Naive thymus-derived CD8-positive, alpha-beta T cell (primary cell): Measurements from ENCODE around the gene POC1B. TPM values are rescaled to one million over a fixed set of nuclear protein-coding genes. Genes with fewer than 3 reads are reported as not detected.

ENCODE experiments used
- ATAC-seq, 2 donors: fragments of 150-1000 bp; cut with Tn5 transposase in 1 of 2; sonication (Bioruptor Pico), chemical (Tn5 transposase) in 1 of 2; 1 replicate in 1 of 2; 2 replicates in 1 of 2; pipeline ENCODE4 v1.10.0; 2021; ENCODE audit warnings: mild to moderate bottlenecking in 2 of 2, moderate library complexity in 2 of 2
- POLR2A ChIA-PET: fragments of 350-600 bp; sonication (Branson Sonifier 250); formaldehyde crosslinking; loops from one replicate; lab custom pipeline; 2021; ENCODE audit warnings: antibody characterized with exemption; lab: Charles Lee
- DNase-seq, 10 donors: peaks; one replicate each; pipeline versions ENCODE4 v3.0.0 to v3.0.0-alpha.2; 2020 to 2022
- H3K27ac Mint-ChIP-seq, 10 donors: one replicate each; pipeline ENCODE4 v1.8.0; 2020 to 2022; ENCODE audit warnings: mild to moderate bottlenecking in 10 of 10, mixed read lengths in 10 of 10, moderate library complexity in 4 of 10, inconsistent platforms in 1 of 10
- H3K27me3 Mint-ChIP-seq, 5 donors: one replicate each; pipeline ENCODE4 v1.8.0; 2021 to 2022; ENCODE audit warnings: mixed read lengths in 5 of 5
- H3K36me3 Mint-ChIP-seq, 3 donors: one replicate each; pipeline ENCODE4 v1.8.0; 2020 to 2022; ENCODE audit warnings: mixed read lengths in 3 of 3, mild to moderate bottlenecking in 2 of 3, inconsistent platforms in 1 of 3
- H3K4me1 Mint-ChIP-seq, 4 donors: one replicate each; pipeline ENCODE4 v1.8.0; 2021 to 2022; ENCODE audit warnings: mixed read lengths in 4 of 4
- H3K4me3 Mint-ChIP-seq, 10 donors: one replicate each; pipeline ENCODE4 v1.8.0; 2020 to 2022; ENCODE audit warnings: mild to moderate bottlenecking in 10 of 10, mixed read lengths in 10 of 10, moderate library complexity in 6 of 10, inconsistent platforms in 1 of 10
- H3K9me3 Mint-ChIP-seq, 9 donors: one replicate each; pipeline ENCODE4 v1.8.0; 2020 to 2022; ENCODE audit warnings: mixed read lengths in 9 of 9, mild to moderate bottlenecking in 3 of 9, inconsistent platforms in 1 of 9, moderate library complexity in 1 of 9
- polyA plus RNA-seq, 3 donors: library from polyadenylated mRNA; unstranded; fragments of 300-500 nt; fragmentation: Illumina TruSeq; gene quantifications; one replicate each; pipeline ENCODE4 v1.2.3, GENCODE V29; 2021
- total RNA-seq, 8 experiments: library from RNA in 2 of 8; stranded (reverse) in 2 of 8; gene quantifications; one replicate each; pipeline ENCODE4 v1.2.3 and lab custom pipeline; 2021 to 2026

The POC1B gene
- total and polyA plus RNA-seq, 5 experiments from 2014 or later, result 22.1 to 33.0 (median 29.0) TPM

GRCh38 chr12:89450907-89451306 is 74.9 kb downstream of the POC1B start:
- H3K9me3 Mint-ChIP-seq, result peaks cover 0 to 6% (median 0%) of the 10 kb centered on the region in 9 donors
- no peak overlapping the region for H3K4me3 Mint-ChIP-seq
- ATAC-seq (no peak), DNase-seq (no peak)
- no peaks in the 10 kb centered on the region for H3K27me3 Mint-ChIP-seq
- H3K4me1 Mint-ChIP-seq, result peaks cover 8 to 15% (median 8%) of the 10 kb centered on the region in 4 donors
- peaks cover 15 to 38% (median 26%) of the 10 kb centered on the region in 3 donors for H3K36me3 Mint-ChIP-seq
- no peak overlapping the region for H3K27ac Mint-ChIP-seq
- POLR2A ChIA-PET, result no interaction called here

GRCh38 chr12:89448951-89449371 is 76.9 kb downstream of the POC1B start:
- Mint-ChIP-seq H3K4me1 (peaks cover under 1 to 5% (median 3%) of the 10 kb centered on the region in 4 donors), H3K4me3 (no peak overlapping the region), H3K27me3 (no peaks in the 10 kb centered on the region), H3K36me3 (peaks cover 15 to 35% (median 35%) of the 10 kb centered on the region in 3 donors), H3K9me3 (peaks cover 0 to 17% (median 0%) of the 10 kb centered on the region in 9 donors), H3K27ac (peak overlapping the region in 1 of 10 donors; percentile 19)
- DNase-seq (no peak), ATAC-seq (no peak)
- POLR2A ChIA-PET, result no interaction called here

GRCh38 chr12:89448526-89448925 is 77.3 kb downstream of the POC1B start:
- Mint-ChIP-seq H3K36me3 (peaks cover 15 to 37% (median 35%) of the 10 kb centered on the region in 3 donors), H3K4me3 (no peak overlapping the region), H3K27ac (no peak overlapping the region), H3K27me3 (no peaks in the 10 kb centered on the region), H3K9me3 (peaks cover 0 to 17% (median 0%) of the 10 kb centered on the region in 9 donors), H3K4me1 (peaks cover 0 to 5% (median 2%) of the 10 kb centered on the region in 4 donors)
- no peak for DNase-seq
- POLR2A ChIA-PET, result no interaction called here
- ATAC-seq, result no peak

- DNase-seq (no peak), ATAC-seq (no peak)
- Mint-ChIP-seq H3K9me3 (peaks cover 0 to 29% (median 13%) of the 10 kb centered on the region in 9 donors), H3K4me3 (no peak overlapping the region), H3K36me3 (peaks cover 19 to 65% (median 48%) of the 10 kb centered on the region in 3 donors), H3K4me1 (peaks cover 16 to 32% (median 29%) of the 10 kb centered on the region in 4 donors), H3K27me3 (no peaks in the 10 kb centered on the region), H3K27ac (peak overlapping the region in 3 of 10 donors; percentile 20 to 61 (median 49))
- POLR2A ChIA-PET, result no interaction called here
Measured at GRCh38 chr12:89439941-89440340, 85.9 kb downstream of the POC1B start.

- H3K27me3 Mint-ChIP-seq, result no peaks in the 10 kb centered on the region
- POLR2A ChIA-PET, result no interaction called here
- no peak overlapping the region for H3K4me3 Mint-ChIP-seq
- peaks cover 0 to 20% (median 8%) of the 10 kb centered on the region in 9 donors for H3K9me3 Mint-ChIP-seq
- peaks cover 31 to 64% (median 49%) of the 10 kb centered on the region in 3 donors for H3K36me3 Mint-ChIP-seq
- ATAC-seq, result no peak
- peaks cover 18 to 30% (median 22%) of the 10 kb centered on the region in 4 donors for H3K4me1 Mint-ChIP-seq
- DNase-seq, result no peak
- H3K27ac Mint-ChIP-seq, result no peak overlapping the region
Measured at GRCh38 chr12:89437231-89437630, 88.6 kb downstream of the POC1B start.

- peaks cover 0 to 12% (median 2%) of the 10 kb centered on the region in 9 donors for H3K9me3 Mint-ChIP-seq
- peaks cover 9 to 18% (median 11%) of the 10 kb centered on the region in 4 donors for H3K4me1 Mint-ChIP-seq
- ATAC-seq (no peak), DNase-seq (no peak)
- peaks cover 32 to 52% (median 42%) of the 10 kb centered on the region in 3 donors for H3K36me3 Mint-ChIP-seq
- H3K27ac Mint-ChIP-seq, result no peak overlapping the region
- no peaks in the 10 kb centered on the region for H3K27me3 Mint-ChIP-seq
- POLR2A ChIA-PET, result interaction anchor here (0.7 kb wide), 1 partner anchor 300 kb away, joined by 5 read pairs; no protein-coding TSS in a partner anchor
- H3K4me3 Mint-ChIP-seq, result no peak overlapping the region
Measured at GRCh38 chr12:89436062-89436461, 89.8 kb downstream of the POC1B start.

GRCh38 chr12:89433634-89434033 is 92.2 kb downstream of the POC1B start:
- ATAC-seq (no peak), DNase-seq (no peak)
- Mint-ChIP-seq H3K4me1 (peaks cover 6 to 19% (median 10%) of the 10 kb centered on the region in 4 donors), H3K4me3 (no peak overlapping the region), H3K36me3 (peaks cover 25 to 44% (median 32%) of the 10 kb centered on the region in 3 donors), H3K9me3 (peaks cover 0 to 5% (median 0%) of the 10 kb centered on the region in 9 donors), H3K27ac (peak overlapping the region in 1 of 10 donors; percentile 28), H3K27me3 (no peaks in the 10 kb centered on the region)
- POLR2A ChIA-PET, result no interaction called here

GRCh38 chr12:89432396-89432795 is 93.5 kb downstream of the POC1B start:
- Mint-ChIP-seq H3K4me1 (peaks cover 14 to 30% (median 21%) of the 10 kb centered on the region in 4 donors), H3K9me3 (peaks cover 0 to 3% (median 0%) of the 10 kb centered on the region in 9 donors), H3K27ac (peak overlapping the region in 1 of 10 donors; percentile 41), H3K27me3 (no peaks in the 10 kb centered on the region), H3K36me3 (peaks cover 21 to 44% (median 27%) of the 10 kb centered on the region in 3 donors), H3K4me3 (no peak overlapping the region)
- POLR2A ChIA-PET, result no interaction called here
- no peak for ATAC-seq
- DNase-seq, result no peak

- H3K27me3 Mint-ChIP-seq, result no peaks in the 10 kb centered on the region
- H3K9me3 Mint-ChIP-seq, result no peaks in the 10 kb centered on the region
- H3K36me3 Mint-ChIP-seq, result peaks cover 19 to 40% (median 37%) of the 10 kb centered on the region in 3 donors
- peaks cover 16 to 31% (median 21%) of the 10 kb centered on the region in 4 donors for H3K4me1 Mint-ChIP-seq
- peak overlapping the region in 1 of 10 donors; percentile 15 for H3K27ac Mint-ChIP-seq
- ATAC-seq (no peak), DNase-seq (no peak)
- H3K4me3 Mint-ChIP-seq, result no peak overlapping the region
- POLR2A ChIA-PET, result no interaction called here
Measured at GRCh38 chr12:89429528-89429927, 96.3 kb downstream of the POC1B start.

- POLR2A ChIA-PET, result interaction anchor here (0.9 kb wide), 1 partner anchor 98 kb away, joined by 3 read pairs; the partner anchor contains the start of gene POC1B
- DNase-seq, result peak in 1 of 10 donors; percentile 3
- peak in 1 of 2 donors; percentile 33 for ATAC-seq
- Mint-ChIP-seq H3K9me3 (no peaks in the 10 kb centered on the region), H3K36me3 (peaks cover 14 to 36% (median 32%) of the 10 kb centered on the region in 3 donors), H3K4me1 (peaks cover 11 to 31% (median 20%) of the 10 kb centered on the region in 4 donors), H3K27me3 (no peaks in the 10 kb centered on the region), H3K4me3 (peak overlapping the region in 5 of 10 donors; percentile 31 to 56 (median 38)), H3K27ac (peak overlapping the region in 6 of 10 donors; percentile 2 to 83 (median 38))
Measured at GRCh38 chr12:89427508-89428156, 98.2 kb downstream of the POC1B start.

GRCh38 chr12:89424846-89425245 is 101.0 kb downstream of the POC1B start:
- Mint-ChIP-seq H3K4me1 (peaks cover 12 to 27% (median 16%) of the 10 kb centered on the region in 4 donors), H3K36me3 (peaks cover 9 to 55% (median 29%) of the 10 kb centered on the region in 3 donors), H3K9me3 (no peaks in the 10 kb centered on the region), H3K4me3 (no peak overlapping the region), H3K27me3 (no peaks in the 10 kb centered on the region), H3K27ac (no peak overlapping the region)
- no peak for ATAC-seq
- no peak for DNase-seq
- POLR2A ChIA-PET, result no interaction called here

GRCh38 chr12:89424389-89424788 is 101.5 kb downstream of the POC1B start:
- H3K27me3 Mint-ChIP-seq, result no peaks in the 10 kb centered on the region
- POLR2A ChIA-PET, result no interaction called here
- ATAC-seq (no peak), DNase-seq (no peak)
- H3K36me3 Mint-ChIP-seq, result peaks cover 9 to 53% (median 27%) of the 10 kb centered on the region in 3 donors
- H3K27ac Mint-ChIP-seq, result no peak overlapping the region
- no peak overlapping the region for H3K4me3 Mint-ChIP-seq
- H3K9me3 Mint-ChIP-seq, result no peaks in the 10 kb centered on the region
- H3K4me1 Mint-ChIP-seq, result peaks cover 12 to 22% (median 14%) of the 10 kb centered on the region in 4 donors
